Measurements from ENCODE around the gene TBCEL.
"Not testable (repeated sequence)": the region's sequence is repeated elsewhere in the genome, so short reads cannot be mapped to it uniquely, and the experiment has no call there.

TBCEL gene, protein sequence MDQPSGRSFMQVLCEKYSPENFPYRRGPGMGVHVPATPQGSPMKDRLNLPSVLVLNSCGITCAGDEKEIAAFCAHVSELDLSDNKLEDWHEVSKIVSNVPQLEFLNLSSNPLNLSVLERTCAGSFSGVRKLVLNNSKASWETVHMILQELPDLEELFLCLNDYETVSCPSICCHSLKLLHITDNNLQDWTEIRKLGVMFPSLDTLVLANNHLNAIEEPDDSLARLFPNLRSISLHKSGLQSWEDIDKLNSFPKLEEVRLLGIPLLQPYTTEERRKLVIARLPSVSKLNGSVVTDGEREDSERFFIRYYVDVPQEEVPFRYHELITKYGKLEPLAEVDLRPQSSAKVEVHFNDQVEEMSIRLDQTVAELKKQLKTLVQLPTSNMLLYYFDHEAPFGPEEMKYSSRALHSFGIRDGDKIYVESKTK

DNA sequence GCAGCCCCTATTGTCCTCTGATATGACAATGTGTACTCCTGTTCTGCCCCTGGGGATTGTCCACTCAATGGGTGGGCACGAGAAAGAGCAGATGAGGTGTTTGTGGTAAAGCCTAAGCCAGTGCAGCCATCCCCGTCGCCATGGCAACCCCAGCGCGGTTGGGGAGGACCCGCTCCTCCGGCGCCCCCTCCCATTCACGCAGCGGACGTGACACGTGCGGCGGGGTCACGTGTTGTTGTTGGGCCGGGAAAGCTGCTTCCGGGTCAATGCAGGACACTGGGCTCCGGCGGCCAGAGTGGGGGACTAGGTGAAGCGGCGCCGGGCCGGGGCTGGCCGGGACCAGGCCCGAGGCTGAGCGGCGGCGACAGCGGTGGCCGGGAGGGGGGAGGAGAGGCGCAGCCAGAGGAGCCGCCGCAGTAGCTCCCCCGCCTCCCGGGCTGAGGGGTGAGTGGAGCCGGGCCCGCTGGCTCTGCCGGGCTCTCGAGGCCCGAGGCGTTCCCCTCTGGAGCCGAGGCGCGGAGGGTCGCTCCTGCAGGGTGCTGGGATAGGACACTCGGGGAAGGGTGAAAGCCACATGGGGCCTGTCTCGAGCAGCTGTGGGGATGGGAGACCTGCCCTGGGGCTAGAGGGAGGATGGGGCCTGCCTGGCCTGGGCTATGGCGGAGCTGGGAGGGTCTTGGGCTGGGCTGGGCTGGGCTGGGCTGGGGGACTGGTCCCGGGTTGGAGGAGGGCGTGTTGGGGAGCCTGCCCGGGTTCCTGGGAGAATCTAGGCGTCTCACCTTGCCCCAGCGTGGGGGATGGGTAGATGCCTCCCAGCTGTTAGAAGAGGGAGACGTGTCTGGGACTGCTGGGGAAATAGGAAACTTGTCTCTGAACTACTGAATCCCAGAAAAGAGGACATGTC is at the start of gene TBCEL:
TSS of gene TBCEL (plus strand) at position 255 of the 904 bp plus-strand sequence. CDS start 21,589 bp downstream, outside the sequence.
- peak; percentile 84 for DNase-seq

DNA sequence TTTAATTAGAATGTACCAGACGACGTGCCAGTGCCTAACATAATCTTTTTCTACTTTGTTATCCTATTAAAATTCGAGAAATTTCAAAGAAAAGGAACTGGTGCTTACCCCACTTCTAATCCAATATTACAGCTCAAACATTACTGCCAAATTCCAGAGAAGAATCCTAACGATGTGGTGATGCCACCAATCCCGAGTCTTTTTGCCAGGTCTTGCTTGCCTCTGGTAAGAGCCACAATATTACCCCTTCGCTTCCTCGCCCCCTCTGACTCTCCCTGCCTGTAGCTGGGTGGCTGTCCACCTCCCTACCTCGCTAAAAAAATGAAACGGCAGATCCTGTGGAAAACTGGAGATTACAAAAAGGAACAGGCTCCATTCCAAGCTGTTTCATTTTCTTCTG is 49.4 kb upstream of the TBCEL start:
- DNase-seq, result no peak

DNA sequence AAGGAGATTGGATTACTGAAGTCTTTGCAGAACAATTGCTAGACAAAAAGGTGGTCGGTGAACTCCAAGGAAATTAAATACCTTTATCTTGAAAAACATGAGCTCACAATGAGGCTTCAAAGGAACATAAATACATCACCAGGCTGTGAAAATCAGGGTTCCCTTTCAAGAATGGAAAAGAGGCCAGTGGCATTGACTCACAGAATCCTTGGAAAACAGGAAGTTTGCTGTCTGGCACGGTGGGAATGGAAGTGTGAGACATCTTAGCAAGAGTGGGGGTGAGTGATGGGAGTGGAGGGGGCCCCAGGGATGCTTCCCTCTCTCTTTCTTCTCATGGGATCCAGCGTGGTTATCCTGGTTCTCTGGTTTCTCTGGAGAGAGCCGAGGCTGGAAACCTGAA is 48.9 kb upstream of the TBCEL start:
- no peak for DNase-seq

DNA sequence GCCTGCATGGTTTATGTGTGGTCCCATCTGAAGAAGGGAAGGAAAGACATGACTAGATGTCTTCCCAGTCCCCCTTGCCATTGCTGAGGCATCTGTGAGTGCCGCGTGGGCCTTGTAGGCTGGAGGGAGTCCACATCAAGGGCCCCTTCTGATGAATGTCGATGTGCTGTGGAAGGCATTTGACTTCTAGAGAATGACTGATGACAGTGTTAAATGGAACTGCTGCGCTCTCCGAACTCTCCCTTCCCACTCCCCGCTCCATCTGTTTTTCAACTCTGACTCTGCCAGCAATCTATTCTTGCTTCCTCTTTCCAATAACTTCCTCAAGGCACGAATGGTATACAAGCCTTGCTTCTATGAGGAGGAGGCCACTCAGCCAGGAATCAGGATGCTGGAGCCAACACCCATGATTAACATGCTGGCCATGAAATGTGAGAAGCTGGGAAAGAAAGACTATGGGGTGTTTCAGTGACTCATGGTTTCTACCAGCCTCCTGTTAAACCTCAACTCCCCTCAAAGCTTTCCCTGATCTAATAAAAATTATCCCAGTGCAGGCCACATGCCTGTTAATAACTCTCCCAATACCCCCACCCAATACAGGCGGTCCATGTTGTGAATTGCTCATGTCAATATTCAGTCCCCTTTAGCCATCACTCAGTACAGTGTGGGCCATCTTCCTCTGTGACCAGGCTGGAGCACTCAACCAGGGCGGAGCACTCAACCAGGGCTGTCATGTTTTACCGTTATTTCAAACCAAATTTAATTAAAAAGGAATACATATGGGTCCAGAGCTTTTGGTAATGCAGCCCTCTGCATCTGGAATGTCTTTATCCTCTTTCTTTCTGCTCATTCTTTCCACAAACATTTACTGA is 46.4 kb upstream of the TBCEL start:
- DNase-seq, result no peak

DNA sequence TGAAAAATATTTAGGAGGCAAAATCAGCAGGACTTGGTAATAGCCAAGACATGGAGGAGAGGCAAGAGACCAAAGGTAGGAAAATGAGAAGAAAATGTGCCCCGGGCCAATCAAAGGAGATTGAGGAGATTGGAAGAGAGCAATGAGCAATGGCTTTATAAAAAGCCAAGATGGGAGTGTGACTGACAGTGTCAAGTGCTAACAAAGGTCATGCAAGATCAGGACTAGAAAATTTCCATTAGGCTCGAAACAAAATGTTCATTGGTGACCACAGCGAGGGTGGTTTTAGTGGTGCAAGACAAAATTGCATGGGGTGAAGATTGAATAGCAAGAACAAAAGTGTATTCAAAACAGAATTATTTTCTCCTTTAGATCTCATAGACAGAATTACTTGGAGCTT is 45.2 kb upstream of the TBCEL start:
- DNase-seq, result no peak

DNA sequence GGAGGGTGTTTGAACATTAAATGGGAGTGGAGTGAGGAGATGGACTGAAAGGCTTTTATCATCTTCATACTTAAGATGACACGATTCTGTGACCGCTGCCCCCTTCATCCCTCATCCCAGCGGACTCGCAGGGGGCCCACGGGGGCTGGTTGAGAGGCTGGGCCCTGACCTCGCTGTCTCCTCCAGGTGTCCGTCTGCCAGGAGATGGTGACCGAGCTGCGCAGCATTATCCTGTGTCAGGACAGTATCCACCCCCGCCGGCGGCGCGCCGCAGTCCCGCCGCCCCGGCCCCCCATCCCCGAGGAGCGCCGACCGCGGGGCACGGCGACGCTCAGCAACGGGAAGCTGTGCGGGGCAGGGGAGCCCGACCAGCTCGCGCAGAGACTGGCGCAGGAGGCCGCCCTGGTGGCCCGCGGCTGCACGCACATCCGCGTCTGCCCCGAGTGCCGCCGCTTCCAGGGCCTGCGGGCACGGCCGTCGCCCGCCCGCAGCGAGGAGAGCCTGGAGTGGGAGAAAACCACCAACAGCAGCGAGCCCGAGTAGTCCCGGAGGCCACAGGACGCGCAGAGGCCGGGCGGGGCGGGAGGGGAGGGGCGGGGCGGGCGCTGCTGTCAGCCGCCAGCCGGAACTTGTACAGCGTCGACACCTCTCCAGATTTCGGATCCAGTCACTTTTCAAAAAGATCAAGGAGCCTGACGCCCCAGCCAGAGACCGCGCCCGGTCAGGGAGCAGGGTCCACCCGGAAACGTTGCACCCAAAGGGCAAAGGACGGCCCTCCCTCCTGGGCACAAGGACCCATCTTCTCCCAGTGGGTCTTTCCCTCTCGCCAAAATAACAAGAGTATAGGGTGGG is 38.0 kb upstream of the TBCEL start:
- DNase-seq, result peak; percentile 31

DNA sequence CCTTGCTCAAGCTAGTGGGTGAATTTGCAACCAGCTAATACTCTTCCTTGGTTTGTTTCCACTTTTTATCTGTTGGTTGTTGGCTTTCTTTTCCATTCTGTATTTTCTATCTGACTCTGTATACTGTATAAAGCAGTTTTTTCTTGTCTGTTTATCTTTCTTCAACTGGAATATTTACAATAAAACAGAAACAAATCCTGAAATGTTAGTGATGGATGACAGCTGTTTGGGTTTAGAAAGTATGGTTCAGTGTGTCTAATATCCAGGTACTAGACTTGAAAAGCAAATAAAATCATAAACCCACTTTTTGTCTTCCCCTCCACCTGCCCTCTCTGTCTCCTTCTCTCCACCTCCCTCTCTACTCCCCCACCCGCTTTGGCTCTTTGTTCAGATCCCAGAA is 35.3 kb upstream of the TBCEL start:
- DNase-seq, result no peak

DNA sequence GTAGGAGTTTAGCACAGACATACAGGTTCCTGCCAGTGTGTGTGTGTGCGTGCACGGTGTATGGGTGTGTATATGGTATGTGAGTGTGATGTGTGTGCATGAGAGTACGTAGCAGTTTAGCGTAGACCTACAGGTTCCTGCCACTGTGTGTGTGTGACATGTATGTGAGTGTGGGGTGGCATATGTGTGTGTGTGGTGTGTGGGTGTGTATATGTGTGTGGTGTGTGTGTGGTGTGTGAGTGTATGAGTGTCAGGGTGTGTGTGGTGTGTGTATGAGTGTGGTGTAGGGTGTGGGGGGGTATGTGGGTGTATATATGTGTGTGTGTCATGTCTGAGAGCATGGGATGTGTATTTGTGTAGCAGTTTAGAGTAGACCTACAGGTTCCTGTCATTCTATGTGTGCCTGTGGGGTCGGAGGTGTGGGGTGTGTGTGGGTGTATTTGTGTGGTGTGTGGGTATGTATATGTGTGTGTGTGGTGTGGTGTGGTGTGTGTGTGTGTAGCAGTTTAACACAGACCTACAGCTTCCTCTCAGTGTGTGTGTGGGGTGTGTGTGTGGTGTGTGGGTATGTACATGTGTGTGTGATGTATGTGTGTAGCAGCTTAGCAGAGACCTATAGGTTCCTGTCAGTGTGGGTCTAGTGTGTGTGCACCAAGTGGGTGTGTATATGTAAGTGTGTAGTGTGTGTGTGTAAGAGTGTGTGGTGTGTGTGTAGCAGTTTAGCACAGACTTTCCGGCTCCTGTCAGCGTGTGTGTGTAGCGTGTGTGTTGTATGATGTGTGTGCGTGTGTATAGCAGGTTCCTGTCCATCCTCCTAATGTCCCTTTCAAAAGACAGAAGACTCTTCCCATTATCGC is 31.8 kb upstream of the TBCEL start:
- DNase-seq, result no peak

DNA sequence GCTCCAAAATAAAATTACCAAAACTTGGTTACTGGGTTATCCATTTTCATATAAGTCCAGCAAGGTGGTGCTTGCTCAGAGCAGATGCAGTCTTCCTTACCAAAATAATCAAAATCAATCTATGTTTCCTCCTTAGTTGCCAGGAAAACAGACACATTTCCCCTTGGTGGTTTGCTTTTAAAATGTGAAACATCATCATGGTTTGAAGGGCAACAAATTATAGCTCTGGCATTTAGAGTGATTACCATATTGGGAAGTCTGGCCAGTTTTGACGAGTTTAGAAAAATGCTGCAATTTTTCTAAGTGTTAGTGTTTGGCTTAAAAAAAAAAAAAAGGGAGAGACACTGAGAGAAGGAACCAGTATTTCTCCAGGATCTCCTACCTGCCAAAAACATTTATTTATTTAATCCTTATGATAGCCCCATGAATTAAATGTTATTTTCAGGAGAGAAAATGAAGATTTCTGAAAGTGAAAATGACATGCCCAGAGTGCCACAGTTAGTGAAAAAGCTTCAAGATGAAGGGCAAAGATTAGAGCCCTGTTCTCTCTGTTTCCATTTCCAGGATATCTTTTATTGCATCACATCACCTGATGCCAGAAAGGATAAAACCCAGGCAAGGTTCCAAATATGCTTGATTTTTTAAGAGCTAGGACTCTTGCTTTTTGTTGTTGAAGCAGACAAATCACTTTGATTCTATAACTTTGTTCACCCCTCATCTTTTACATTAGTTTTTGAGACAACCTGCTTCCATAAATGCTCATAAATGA is 29.6 kb upstream of the TBCEL start:
- no peak for DNase-seq

DNA sequence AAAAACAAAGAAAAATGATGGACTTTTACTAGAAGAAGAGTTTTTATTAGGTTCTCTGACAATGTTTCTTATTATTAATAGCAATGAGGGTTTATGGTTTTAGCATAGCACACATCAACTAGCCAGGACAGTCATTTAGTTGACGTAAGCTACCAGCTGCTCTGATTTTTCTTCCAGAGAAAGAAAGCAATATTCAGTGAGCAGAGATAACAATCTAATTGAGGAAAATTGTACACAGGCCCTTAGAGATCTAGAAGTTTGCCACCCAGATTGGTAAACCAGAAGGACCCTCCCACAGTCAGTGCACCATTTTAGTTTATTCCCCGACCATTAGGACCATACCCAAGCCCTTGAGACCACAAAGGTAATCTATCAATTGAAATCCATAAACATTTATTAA is 28.7 kb upstream of the TBCEL start:
- no peak for DNase-seq

DNA sequence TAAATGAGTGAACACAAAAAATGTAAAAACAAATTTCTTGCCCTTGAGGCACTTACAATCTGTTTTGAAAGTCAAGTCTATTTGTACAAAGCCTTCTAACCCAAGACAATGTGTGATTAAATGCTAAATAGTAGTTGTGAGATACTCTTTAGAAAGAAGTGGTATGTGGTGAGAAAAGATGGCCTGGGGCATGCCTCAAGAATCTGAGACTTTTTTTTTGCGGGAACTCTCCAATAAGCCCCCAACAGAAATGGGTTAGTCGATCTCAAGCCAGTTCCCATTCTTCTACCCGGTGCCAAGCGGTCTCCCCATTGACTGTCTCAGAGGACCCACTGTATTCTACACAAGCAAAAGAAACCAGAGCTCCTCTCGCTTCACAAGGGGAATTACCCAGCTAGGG is 26.9 kb upstream of the TBCEL start:
- no peak for DNase-seq

DNA sequence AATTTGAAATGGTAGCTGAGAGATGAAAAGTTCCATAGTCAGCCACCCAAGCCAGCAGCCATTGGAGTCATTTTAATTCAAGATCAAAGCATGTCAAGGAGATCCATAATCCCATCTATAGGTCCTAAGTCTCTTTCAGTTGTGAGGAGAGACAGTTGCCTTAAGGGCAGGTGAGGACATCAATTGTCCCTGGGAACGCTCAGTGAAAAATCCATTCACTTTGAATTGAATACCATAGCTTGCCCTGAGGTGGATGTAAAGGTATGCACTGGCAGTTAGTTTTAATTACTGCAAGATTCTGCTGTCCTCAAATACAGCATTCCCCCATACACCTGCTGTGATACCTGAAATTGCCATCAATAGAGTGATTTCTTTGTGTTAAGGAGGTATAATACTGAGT is 25.3 kb upstream of the TBCEL start:
- no peak for DNase-seq

DNA sequence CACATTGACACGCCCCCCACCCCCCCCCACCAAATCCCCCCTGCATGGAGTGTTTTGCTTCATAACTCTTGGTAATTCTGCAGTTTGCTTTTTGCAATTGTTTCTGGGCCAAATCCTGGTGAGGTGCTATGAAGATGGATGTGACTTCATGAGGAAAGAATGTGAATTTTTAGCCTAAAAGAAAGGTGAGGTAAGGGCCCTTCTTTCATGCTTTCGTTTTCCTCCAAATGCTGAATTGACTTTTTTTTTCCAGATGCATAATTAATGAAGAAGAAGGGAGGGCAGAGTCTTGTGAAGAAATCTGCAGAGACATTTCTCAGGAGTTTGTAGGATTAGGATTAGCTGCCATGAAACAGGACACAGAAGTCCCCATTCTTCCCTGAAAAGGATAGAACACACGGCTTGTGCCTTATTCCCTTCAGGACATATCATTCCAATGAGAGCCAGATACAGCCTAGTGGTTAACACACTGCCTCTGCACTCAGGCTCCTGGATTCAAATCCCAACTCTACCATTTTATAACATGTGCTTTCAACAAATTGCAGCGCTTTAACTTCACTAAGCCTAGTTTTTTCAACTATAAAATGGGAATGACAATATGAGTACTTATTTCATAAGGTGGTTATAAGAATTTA is 19.6 kb upstream of the TBCEL start:
- no peak for DNase-seq

DNA sequence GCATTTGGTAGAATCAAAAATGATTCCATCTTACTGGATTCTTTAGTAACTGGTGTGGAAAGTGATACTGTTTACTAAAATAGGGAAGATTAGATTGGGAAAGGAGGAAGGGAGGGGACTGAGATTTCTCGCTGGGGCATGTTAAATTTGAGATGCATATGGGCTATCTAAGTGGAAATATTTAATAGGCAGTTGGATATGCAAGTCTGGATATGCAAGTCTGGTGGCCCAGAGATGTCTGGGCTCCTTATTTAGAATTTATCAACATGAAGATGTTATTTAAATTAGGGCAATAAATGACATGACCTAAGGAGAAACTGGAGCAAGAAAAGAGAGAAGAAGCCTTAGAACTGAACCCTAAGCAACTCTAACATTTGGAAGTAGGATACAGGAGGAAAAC is 17.0 kb upstream of the TBCEL start:
- no peak for DNase-seq

DNA sequence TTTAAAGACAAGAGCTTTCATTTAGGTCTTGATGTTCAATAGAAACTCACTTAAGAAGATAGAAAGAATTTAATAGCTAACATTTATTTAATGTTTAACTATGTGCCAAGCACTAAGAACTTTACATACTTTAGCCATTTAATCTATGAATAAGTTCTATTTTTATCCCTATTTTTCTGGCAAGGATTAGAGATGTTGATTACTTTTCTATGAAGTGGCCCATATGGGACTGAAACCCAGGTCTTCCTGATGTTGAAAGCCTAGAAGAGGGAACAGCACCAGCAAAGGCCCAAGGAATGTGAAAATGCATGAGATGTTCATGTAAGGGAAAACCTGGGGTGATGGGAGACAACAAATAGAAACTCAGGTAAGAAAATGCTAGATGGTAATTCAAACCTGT is 15.4 kb upstream of the TBCEL start:
- no peak for DNase-seq

DNA sequence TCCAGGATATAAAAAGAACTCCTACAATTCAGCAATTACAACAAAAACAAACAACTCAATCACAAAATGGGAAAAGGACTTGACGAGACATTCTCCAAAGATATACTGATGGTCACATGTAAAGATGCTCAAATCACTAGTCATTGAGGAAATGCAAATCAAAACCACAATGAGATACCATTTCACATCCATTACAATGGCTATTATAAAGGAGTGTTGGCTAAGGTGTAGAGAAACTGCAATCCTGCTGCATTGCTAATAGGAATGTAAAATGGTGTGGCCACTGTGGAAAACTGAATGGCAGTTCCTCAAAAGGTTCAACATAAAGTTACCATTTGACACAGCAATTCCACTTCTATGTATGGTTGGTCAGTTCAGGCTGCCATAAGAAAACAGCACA is 11.8 kb upstream of the TBCEL start:
- DNase-seq, result no peak

DNA sequence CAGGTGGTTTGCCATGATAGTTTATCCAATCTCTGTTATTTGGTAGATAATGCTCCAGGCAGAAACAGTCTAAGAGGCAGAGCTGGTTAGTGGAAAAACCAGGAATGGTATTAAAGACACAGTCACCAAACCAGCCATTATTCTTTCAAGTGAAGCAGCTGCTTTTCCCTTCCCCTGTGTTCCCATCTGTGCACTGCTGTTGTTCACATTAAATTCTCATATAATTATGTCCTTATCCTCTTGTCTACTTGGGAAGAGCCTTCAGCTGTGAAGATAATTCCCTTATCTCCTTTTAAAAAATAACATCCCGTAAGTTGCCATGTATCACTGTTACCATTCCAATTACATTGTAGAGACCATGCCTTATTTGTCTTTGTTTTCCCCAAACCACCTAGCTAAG is 5.2 kb upstream of the TBCEL start:
- no peak for DNase-seq

DNA sequence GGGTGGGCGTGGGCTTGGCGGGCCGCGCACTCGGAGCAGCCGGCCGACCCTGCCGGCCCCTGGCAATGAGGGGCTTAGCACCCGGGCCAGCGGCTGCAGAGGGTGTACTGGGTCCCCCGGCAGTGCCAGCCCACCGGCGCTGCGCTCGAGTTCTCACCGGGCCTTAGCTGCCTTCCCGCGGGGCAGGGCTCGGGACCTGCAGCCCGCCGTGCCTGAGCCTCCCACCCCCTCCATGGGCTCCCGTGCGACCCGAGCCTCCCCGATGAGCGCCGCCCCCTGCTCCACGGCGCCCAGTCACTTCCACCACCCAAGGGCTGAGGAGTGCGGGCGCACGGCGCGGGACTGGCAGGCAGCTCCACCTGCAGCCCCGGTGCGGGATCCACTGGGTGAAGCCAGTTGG is 2.2 kb upstream of the TBCEL start:
- DNase-seq, result not testable (repeated sequence)

DNA sequence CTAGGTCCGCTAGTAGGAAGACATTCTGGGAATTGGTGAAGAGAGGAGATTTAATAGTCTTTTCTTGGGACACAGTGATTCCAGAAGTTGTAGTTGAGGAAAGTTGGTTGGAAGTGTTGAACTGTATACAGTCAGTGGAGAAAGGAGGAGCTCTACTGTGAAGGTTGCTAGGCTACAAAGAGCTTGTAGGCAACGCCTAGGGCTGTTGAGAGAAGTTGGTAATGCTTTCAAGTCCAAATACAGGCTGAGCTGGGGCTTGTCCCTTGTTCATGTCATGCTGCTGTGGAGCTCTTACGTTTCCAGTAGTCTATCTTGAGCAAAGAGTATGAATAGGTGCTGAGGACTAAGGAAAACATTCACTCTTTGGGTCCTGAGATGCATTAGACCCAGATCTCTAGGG is 1.1 kb downstream of the TBCEL start:
- DNase-seq, result peak; percentile 6

DNA sequence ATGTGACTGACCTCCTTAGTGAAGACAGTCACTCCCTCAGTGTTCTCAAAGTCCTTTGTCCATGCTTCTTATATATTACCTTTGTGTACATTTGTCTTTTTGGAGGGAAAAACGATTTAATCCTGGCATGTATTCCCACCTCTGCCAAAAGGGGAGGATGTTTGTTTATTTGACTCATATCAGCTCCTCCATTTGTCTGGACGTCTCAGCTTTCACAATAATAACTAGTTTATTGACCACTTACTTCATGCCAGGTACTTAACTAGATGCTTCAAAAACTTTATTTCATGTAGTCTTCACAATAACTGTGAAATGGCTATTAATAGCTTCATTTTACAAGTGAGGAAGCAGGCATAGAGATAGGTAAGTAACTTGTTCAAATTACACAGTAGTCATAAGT is 5.3 kb downstream of the TBCEL start:
- DNase-seq, result no peak

Measured in CD4-positive, alpha-beta T cell treated with Interleukin-10 for 1 hour (primary cell).